GM10266 (cell line): ENCODE data around the gene GATC.

Experiments
- DNase-seq: peaks from one replicate; pipeline ENCODE4 v3.0.0; 2012; ENCODE audit errors: extremely low spot score
- TF ChIP-seq, protein P1 (sequence below): IDR thresholded peaks from 2 replicates; pipeline ENCODE4 v1.5.1; 2012; ENCODE audit warnings: mild to moderate bottlenecking, low read depth; ENCODE audit not compliant: control insufficient read depth, insufficient read depth; ENCODE audit errors: missing control alignments

The GATC gene

DNA sequence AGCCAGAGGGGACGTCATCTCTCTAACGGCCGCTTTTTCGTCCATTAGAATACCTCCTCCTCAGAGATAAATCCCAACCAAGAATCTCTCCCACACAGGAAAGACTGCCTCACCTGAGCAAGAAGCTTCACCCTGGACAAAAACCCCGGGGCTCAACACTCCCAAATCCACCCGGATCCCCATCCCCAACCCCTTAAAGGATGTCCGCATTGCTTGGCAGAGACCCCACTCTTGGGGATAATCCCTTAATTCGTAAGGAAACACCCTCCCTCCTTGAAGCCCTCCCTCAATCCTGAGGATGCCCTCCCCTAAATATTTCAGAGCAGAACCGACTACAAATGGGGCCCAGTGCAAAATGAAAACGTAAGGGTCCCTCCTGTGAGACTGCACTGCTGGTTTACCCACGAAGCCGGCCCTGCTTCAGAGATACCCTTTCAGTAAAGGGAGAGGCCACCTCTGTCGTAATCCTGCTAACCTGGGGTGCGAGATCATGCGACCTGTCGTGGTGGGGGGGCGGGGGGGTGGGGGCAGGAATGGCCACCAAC lies 49.0 kb downstream of the GATC start:
- TF ChIP-seq, protein P1, sequence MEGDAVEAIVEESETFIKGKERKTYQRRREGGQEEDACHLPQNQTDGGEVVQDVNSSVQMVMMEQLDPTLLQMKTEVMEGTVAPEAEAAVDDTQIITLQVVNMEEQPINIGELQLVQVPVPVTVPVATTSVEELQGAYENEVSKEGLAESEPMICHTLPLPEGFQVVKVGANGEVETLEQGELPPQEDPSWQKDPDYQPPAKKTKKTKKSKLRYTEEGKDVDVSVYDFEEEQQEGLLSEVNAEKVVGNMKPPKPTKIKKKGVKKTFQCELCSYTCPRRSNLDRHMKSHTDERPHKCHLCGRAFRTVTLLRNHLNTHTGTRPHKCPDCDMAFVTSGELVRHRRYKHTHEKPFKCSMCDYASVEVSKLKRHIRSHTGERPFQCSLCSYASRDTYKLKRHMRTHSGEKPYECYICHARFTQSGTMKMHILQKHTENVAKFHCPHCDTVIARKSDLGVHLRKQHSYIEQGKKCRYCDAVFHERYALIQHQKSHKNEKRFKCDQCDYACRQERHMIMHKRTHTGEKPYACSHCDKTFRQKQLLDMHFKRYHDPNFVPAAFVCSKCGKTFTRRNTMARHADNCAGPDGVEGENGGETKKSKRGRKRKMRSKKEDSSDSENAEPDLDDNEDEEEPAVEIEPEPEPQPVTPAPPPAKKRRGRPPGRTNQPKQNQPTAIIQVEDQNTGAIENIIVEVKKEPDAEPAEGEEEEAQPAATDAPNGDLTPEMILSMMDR, result no peak
- peak; percentile 35 for DNase-seq

DNA sequence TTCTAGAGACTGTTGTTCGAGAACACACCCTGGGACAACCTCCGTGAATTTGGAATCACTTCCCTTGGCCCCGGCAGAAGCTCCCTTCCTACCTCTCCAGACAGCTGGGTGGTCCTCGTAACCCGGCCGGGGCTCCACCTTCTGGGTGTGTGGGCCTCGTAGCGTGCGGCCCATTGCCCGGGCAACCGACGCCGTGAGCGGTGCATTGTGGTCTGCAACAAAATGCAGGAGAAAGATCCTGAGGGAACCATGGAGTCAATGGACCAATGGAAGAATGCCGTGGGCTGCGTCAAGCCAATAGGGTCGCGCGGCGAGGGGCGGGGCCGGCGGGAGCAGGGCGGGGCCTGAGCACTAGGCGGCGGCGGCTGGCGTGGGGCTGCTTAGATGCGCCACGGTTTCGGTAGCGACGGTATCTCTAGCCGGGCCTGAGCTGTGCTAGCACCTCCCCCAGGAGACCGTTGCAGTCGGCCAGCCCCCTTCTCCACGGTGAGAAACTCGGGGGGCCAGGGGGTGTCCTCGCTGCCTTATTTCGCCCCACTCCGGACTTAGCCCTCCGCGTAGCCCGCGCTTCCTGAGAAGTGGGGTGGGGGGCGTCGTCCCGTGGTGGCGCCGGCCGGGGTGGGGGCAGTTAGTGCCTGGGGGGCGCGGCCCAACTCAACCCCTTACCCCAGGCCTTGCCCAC lies 49.6 kb downstream of the GATC start, which contains the start of gene DYNLL1:
TSS of gene DYNLL1 (plus strand) at position 383 of the 682 bp plus-strand sequence. CDS start 309 bp downstream, outside the sequence.
- DNase-seq, result peak; percentile 97
- TF ChIP-seq, protein P1, result no peak

DNA sequence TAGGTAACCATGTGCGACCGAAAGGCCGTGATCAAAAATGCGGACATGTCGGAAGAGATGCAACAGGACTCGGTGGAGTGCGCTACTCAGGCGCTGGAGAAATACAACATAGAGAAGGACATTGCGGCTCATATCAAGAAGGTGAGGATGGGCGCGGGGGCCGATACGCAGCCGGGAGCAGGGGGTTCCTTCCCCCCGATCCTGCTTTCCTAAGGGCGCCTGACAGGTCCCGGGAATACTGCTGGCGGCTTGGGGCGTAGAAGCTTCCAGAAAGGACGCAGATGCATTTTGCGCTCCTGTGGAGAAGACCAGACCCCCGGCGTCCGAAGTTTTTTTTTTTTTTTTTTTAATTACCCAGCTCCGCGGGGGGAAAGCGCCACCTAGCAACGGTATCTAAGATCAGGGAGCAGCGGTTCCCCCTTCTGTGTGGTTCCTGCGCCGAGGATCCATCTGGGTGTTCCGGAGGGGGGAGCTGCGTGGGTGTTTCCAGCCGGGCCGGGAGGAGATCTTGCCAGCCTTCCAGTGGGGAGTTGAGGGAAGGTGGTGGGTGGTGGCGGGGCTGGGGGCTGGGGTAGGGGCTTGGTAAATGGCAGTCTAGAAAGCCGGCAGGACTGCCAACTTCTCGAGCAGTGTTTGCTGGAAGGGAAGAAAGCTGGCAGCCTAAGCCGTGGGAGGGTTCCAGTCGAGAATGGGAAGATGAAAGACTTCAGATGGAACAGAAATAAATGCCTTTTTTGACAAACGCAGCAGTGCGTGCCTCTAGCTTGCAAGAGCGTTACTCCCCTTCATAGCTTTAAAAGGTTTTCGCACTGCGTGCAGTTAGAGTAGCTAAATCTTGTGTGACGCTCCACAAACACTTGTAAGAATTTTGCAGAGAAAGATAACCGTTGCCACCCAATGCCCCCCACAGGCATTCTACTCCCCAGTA lies 50.4 kb downstream of the GATC start:
- TF ChIP-seq, protein P1, result peak; percentile 40
- peak; percentile 69 for DNase-seq

DNA sequence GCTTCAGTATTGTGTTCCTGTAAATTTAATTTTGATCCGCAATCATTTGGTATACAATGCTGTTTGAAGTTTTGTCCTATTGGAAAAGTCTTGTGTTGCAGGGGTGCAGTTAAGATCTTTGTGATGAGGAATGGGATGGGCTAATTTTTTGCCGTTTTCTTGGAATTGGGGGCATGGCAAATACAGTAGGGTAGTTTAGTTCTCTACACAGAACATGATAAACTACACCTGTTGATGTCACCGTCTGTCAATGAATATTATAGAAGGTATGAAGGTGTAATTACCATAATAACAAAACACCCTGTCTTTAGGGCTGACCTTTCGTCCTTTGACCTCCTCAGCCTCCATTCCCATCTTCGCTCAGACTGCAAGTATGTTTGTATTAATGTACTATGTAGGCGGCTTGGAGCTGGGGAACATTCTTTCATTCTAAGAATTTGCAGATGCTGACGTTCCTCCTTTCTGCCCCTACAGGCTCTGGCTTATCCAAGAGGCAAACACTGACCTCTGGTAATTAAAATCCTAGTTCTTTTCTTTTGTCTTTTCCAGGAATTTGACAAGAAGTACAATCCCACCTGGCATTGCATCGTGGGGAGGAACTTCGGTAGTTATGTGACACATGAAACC lies 51.4 kb downstream of the GATC start:
- TF ChIP-seq, protein P1, result no peak
- no peak for DNase-seq

DNA sequence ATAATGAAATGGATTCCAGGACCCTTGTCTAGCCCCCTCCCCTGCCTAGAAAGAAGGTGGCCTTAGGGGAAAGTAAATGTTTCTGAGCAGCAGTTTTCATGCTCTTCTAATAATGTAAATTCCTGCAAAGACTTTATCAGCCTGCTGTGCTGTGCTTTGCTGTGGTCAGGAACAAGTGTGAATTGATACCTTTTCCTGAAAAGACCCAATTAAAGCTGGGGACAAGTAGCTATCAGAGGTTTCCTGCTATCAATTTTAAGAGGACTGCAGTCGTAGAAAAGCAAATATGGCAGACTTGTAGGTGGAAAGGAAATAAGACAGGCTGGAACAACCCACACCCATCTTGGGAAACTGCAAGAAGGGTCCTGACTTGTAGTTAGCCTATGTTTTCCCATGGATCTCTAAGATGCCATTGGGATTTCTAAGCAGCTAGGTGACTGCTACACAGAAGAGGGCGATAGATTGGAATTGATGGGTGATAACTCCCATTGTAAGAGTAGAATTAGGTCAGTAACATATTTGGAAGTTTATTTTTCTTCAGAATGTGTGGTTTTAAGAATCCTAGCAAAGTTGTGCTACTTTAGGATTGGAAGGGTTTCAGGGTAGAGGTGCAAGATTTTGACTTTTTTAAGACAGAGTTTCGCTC lies 52.7 kb downstream of the GATC start:
- TF ChIP-seq, protein P1, result no peak
- no peak for DNase-seq

DNA sequence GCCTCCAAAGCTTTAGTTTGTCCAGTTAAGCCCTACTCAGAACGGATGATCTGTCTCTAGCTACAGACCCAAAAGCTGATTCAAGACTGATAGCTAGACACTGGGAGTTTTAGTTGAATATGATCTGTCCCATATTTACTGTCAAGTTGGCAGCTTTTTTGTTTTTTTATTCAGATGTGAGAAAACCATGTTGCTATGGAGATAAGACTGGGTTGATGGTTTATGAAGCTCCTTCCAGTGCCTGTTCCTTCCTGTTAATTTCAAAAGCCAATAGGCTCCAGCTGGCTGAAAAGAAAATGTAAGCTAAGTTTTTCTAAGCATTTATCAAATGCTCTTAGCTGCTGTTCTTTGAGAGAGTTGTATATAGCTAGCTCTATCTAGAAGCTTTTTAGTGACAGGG lies 54.3 kb downstream of the GATC start:
- TF ChIP-seq, protein P1, result no peak
- DNase-seq, result no peak
